Activated naive CD4-positive, alpha-beta T cell treated with anti-CD3 and anti-CD28 coated beads, Interleukin-2, amount 50 U/mL, for 16 hours (primary cell): ENCODE results near the gene QKI.

Source experiments
- DNase-seq: peaks from one replicate; pipeline ENCODE4 v3.0.0-alpha.2; 2020

The QKI gene

DNA sequence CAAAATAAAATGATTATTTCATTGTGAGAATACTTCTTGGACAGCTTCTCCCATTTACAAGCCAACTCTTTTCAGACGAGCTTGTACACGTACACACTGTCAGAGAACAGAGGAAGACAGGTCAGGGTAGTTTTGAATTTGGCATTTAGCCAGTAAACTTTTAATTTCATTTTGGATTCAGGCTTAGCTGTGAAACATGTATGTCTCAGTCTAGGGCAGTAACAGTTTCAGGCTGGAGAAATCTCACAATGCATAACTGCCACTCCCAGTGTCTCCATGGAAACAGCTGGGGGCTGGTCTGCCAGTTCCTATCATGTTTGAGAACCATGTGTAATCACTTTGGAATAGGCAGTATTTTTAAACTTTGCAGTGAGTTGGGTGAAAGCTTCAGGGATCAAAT is 22.0 kb upstream of the QKI start:
- no peak for DNase-seq

DNA sequence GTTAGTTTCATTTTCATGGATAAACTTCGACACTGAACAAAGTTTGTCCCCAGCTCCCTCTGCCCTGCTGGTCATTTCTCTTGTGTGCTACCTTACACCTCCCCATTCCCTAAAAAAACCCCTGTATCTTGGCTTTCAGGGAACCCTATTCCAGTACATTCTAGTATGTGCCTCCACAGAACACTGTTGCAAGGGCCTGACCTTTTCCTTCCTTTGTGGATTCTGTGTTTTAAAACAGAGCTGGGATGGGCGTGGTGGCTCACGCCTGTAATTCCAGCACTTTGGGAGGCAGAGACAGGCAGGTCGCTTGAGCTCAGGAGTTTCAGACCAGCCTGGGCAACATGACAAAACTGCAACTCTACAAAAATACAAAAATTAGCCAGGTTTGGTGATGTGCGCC is 20.6 kb upstream of the QKI start:
- no peak for DNase-seq

GRCh38 chr6:163394659-163395058 is 19.9 kb upstream of the QKI start:
- DNase-seq, result no peak

DNA sequence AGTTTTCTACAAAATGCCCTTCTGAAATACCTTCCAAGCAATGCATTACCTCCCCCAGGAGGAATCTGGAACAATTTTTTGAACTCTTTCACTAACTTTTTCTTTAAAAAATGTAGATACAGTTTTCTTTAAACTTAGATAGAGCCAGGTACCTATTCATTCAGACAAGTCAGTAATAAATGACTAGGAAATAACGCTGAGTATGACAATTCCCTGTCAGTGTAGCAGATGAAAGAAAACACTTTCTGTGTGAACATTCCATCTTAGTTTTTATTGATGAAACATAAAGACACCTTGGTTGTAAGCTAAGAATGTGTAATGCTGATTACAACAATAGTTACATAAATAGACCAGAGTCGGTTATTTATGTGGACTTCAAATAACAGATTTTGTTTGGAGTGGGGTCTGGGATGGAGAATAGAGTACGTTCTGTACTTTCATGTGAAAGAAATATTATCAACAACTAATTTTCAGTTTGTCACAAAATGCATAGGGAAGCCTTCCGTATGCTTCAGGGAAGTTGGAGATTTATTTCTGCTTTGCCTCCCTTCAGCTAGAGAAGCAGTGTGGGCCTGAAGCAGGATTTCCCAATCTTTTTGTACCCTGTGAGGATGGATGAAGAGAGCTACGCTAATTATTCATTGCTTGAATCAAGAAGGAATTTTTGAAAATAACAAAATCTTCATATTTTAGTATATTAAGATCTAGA is 19.2 kb upstream of the QKI start:
- no peak for DNase-seq

DNA sequence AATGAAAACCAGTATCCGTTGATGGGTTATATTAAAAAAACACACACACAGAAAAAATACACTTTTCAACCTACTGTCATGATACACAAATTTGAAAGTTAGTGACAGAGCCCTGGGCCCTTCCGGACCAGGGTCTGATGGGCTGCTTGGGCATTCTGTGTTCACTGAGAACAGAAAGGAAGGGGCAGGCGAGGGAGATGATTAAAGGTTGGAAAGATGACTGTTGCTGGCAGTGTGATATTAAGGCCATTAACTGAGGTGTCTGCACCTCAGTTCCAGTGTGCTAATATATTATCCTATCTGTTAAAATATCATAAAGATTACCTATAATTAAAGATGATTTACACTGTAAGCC is 18.7 kb upstream of the QKI start:
- DNase-seq, result no peak

GRCh38 chr6:163397326-163397725 is 17.2 kb upstream of the QKI start:
- no peak for DNase-seq

DNA sequence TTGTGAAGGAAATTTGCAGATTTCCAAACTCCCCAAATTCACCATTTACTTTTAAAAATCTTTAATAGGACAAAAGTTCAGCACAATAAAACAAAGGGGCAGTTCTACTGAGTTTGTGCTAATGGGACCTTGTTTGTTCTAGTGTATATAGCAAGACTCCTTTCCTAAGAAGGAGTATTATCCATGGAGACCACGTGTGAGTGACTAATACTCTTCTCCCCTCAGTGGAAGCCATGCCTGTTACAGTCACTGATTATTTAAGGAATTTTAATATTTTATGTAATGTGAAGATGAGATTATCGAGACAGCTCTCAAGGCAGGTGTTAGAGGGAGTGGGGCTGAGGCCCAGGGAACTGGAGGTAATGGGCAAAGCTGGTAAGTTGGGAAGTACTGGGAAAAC is 16.4 kb upstream of the QKI start:
- DNase-seq, result no peak

GRCh38 chr6:163398815-163399214 is 15.7 kb upstream of the QKI start:
- no peak for DNase-seq

DNA sequence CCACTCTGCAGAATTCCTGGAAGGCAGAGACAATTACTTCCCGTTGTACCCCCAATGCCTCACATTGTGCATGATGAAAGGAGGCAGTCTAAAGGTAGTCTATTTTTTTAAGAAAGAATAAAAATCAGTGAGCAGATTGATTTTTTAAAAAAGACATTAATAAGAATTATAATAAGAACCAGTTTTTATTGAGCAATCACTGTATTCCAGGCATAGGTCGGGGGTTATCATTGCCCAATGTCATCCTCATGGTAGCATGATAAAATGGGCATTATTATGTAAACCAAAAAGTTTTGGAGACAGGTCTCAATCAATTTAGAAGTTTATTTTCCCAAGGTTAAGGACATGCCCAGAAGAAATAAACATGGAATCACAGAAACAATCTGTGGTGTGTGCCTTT is 14.0 kb upstream of the QKI start:
- no peak for DNase-seq

DNA sequence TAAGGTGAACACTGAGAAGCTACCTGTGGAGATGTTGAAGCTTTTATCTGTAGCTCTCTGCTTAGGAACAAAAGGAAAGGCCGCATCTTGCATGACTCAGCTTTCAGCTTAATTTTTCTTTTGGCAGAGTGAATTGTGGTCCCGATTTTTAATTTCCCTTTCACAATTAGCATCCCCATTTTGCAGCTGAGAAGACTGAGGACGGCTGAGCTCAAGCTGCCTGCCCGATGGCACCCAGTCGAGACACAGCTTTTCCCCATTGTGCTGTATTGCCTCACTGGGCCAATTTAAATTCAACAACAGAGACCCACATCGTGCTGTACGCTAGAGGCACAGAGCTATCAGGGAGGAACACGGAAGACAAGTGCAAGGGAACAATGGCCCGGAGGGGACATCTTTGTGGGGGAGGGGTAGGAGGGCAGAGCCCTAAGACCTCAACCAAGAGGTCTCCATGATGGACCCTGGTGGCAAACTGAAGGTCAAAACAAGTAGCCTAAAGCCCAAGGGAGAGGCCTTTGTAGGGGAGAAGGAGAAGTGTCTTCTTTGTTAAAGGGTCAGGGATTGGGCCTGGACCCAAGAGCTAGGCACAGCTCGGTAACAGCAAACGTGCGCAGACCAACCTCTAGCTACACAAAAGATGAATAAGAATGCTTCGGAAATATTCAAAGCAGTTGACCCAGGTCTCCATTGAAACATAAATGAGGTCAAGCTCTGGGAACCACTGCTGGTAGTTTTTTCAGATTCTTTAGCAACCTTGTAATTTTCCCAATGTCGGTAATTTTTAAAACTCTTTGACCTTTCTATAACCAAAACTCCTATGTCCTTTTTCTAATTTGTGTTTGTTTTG is 13.3 kb upstream of the QKI start:
- DNase-seq, result no peak

DNA sequence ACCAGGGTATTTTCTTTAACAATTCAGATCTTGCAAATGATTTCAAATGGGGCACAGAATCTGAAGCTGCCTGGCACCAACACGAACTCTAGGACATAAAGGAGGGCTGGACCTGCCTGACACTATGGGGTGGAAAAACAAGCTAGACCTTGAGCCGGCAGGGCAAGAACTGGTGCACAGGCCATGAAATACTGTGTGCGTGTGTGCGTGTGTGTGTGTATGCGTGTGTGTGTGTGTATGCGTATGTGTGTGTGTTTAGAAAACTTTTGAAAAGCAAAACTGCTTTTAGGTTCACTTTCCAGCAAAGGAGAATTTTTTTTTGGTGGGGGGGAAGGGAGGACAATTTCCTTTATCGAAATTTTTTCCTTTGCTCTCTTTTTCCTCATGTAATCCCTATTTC is 11.9 kb upstream of the QKI start:
- no peak for DNase-seq

- DNase-seq, result no peak
Observed at GRCh38 chr6:163404825-163405265, 9.7 kb upstream of the QKI start.

DNA sequence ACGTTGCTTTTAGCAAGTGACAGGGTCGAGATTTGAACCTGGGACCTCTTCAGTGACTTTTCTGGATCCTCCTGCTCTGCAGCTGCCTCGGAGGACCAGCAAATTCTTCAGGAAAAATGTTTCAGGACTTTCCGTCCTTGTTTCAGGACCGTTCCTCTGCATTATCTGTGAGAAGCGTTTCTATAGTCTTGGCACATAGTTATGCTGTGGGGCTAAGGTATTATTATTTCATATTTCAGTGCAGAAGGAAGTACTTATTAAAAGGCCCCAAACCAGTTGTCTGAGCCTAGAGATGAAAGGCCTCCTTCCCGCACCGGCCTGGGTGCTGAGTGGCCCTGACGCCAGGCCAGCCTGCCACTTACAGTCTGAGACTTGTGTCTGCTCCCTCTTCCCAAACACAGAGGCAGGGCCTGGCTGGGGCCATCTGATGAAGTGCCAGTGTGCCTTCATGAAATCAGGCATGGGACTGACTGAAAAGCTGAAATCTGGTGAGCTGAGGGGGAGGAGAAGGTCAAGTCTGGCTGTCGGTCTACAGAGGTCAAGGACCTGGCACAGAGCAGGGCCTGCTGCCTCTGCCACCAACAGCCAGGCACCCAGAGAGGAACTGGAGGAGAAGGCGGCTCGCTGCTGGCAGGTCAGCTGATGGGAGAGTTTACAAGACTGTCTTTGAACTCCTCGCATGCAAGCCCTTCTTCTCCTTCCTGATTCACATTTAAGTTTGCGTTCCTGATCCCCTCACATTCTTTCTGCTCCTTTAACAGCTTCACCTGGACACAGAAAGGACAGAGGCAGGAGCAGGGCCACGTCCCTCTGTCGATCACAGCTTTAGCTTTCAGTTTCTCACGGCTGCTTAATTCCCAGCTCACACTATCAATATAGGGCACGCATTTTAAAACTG is 8.9 kb upstream of the QKI start:
- DNase-seq, result no peak

- DNase-seq, result no peak
Observed at GRCh38 chr6:163406366-163406765, 8.2 kb upstream of the QKI start.

- no peak for DNase-seq
Observed at GRCh38 chr6:163406830-163407229, 7.7 kb upstream of the QKI start.

DNA sequence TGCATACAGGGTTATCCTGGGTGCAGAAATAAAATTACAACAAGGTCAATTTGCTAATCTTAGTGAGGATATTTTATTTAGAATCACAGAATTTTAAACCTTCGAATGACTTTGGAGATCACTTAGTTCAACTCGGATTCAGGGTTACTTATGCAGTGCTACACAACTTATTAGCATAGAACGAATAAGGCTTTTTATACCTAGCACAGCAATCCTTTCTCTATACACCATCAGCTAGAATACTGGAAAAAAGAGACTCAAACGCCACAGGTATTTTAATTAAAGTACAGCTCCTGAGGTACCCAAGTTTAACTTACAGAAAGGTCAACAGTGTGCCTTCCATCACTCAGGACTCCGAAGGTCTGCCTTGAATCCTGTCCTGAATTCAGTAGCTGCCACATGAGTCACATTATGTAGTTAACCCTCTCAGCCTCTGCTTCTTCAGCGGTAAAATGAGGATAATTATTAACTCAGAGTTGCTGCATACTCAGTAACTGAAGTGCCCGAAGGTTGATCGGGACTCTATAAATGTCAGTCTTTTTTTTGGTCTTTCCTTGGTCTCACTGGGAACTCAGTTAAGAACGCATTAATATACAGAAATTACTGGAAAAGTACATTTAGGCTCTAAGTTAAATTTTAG is 6.0 kb upstream of the QKI start:
- no peak for DNase-seq

- DNase-seq, result no peak
Observed at GRCh38 chr6:163409712-163410111, 4.8 kb upstream of the QKI start.

- no peak for DNase-seq
Observed at GRCh38 chr6:163412341-163412740, 2.2 kb upstream of the QKI start.

- DNase-seq, result no peak
Observed at GRCh38 chr6:163412801-163413344, 1.6 kb upstream of the QKI start.

- peak; percentile 88 for DNase-seq
Observed at GRCh38 chr6:163413345-163414116, 987 bp upstream of the QKI start.

GRCh38 chr6:163414946-163415619 is 565 bp downstream of the QKI start:
- peak; percentile 30 for DNase-seq
